Measurements from ENCODE around the gene URGCP. TPM values are rescaled to one million over a fixed set of nuclear protein-coding genes. Genes with fewer than 3 reads are reported as not detected.
A peak's percentile ranks its signal among the peaks of the same experiment; 100 is the strongest.

Gene URGCP
- total RNA-seq, 1 experiment from 2014 or later: 30.7 TPM

DNA sequence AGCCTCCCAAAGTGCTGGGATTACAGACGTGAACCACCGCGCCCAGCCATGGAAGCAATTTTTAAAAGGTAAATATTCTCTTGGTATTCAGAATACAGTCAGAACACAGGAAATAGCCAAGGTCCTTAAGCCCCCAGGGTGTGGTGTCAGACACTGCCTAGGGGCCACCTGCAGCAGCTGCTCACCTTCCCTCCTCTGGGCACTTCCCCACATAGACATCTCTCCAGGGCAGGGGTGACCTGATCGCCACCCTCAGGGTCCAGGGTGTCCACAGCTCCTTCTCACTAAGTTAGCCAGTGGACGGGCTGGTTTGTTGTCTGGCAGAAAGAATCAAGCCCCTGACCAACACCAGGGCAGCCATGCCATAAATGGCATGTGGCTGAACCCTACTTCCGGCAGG is 15.9 kb downstream of the URGCP start:
- Histone ChIP-seq H3K79me2 (ENCODE audit: insufficient read depth, low read length) (no peaks in the 10 kb centered on the region), H3K4me1 (ENCODE audit: insufficient read depth, low read length) (no peaks in the 10 kb centered on the region), H2BK15ac (ENCODE audit: low read depth, low read length) (no peak overlapping the region)

More for the DNA sequence above, 15.9 kb downstream of the URGCP start:
- H4K91ac ChIP-seq (ENCODE audit: insufficient read length, low read depth, low read length): no peak overlapping the region
- H2BK120ac ChIP-seq (ENCODE audit: low read depth, low read length, poor library complexity, severe bottlenecking): no peak overlapping the region
- H2AFZ ChIP-seq (ENCODE audit: low read length): no peak overlapping the region
- Mint-ChIP-seq H3K27ac (peak overlapping the region in 1 of 3 experiments; percentile 36; a peak in 1 of 7 replicates), H3K4me1 (no peaks in the 10 kb centered on the region), H3K27me3 (ENCODE audit: low read depth) (no peaks in the 10 kb centered on the region), H3K9me3 (no peaks in the 10 kb centered on the region; a peak in 1 of 5 replicates), H3K36me3 (ENCODE audit: insufficient read depth in 1 of 3, low read depth in 3 of 3) (peaks cover 0 to 4% (median 2%) of the 10 kb centered on the region in 3 experiments; a peak in 4 of 7 replicates), H3K4me3 (no peak overlapping the region)
- H3K79me1 ChIP-seq (ENCODE audit: insufficient read depth, low read depth, low read length, poor library complexity, severe bottlenecking): no peaks in the 10 kb centered on the region
- H3K23ac ChIP-seq (ENCODE audit: insufficient read length, low read depth, low read length): no peak overlapping the region
- no peak overlapping the region for H3T11ph ChIP-seq (ENCODE audit: low read length)
- H3K23me2 ChIP-seq (ENCODE audit: insufficient read length, low read depth, low read length, poor library complexity, severe bottlenecking): no peaks in the 10 kb centered on the region
- H2AK5ac ChIP-seq (ENCODE audit: insufficient read length, low read length): no peak overlapping the region
- no peak for TF ChIP-seq CTCF (conservative IDR thresholded peaks at IDR 0.05)
- no peak overlapping the region for H3K56ac ChIP-seq (ENCODE audit: insufficient read length, low read depth, low read length)
- H3K14ac ChIP-seq (ENCODE audit: insufficient read depth, low read length): no peak overlapping the region
- H3K4me2 ChIP-seq (ENCODE audit: insufficient read depth, insufficient read length, low read length): no peak overlapping the region
- H3K4ac ChIP-seq (ENCODE audit: low read depth, low read length): no peak overlapping the region
- WGBS (ENCODE audit: extremely low coverage, insufficient read length, low lambda C conversion rate): no CpG with 5 or more reads among the region's 6 CpGs
- H3K27me3 ChIP-seq (ENCODE audit: insufficient read depth, low read length): no peaks in the 10 kb centered on the region
- no peak overlapping the region for H2BK20ac ChIP-seq (ENCODE audit: low read depth, low read length, poor library complexity, severe bottlenecking)
- DNase-seq: no peak
- H4K5ac ChIP-seq (ENCODE audit: insufficient read length, low read depth, low read length): no peak overlapping the region
- no peak overlapping the region for H2BK5ac ChIP-seq (ENCODE audit: insufficient read length, low read length)
- no peaks in the 10 kb centered on the region for H3K9me3 ChIP-seq (ENCODE audit: control insufficient read depth, low read depth, low read length)
- H3K9ac ChIP-seq (ENCODE audit: extremely low read depth, insufficient read length, low read length): no peak overlapping the region
- H3K27ac ChIP-seq (ENCODE audit: insufficient read length, low read depth, low read length): no peak overlapping the region
- no peak overlapping the region for H2BK12ac ChIP-seq (ENCODE audit: insufficient read length, low read depth, low read length)
- no peaks in the 10 kb centered on the region for H4K20me1 ChIP-seq (ENCODE audit: control insufficient read depth, insufficient read depth, insufficient read length)
- no peak overlapping the region for H3K18ac ChIP-seq (ENCODE audit: insufficient read length, low read depth, low read length)
- H4K8ac ChIP-seq (replicated peaks; ENCODE audit: insufficient read length, low read depth, low read length): no peak overlapping the region

Measured in H9 (cell line).